Smooth muscle cell (in vitro differentiated cells): Measurements from ENCODE around the gene ZP4. TPM values are rescaled to one million over a fixed set of nuclear protein-coding genes. Genes with fewer than 3 reads are reported as not detected.

Experiments
- DNase-seq: peaks from one replicate; lab custom pipeline; 2025; ENCODE audit not compliant: unreplicated experiment; lab: John Stamatoyannopoulos, UW
- H2AFZ ChIP-seq: fragments of 200-600 bp; sonication (generic); 2 replicates; pipeline ENCODE4 v1.6.0; 2016; ENCODE audit warnings: antibody characterized with exemption, low read depth, mild to moderate bottlenecking
- H3F3A ChIP-seq: fragments of 200-600 bp; sonication (generic); 2 replicates; pipeline ENCODE4 v1.6.0; 2017; ENCODE audit warnings: antibody characterized with exemption, low read depth
- H3K27ac ChIP-seq: fragments of 200-600 bp; sonication (generic); 2 replicates; pipeline ENCODE4 v1.5.1; 2016; ENCODE audit warnings: low read depth, mild to moderate bottlenecking
- H3K27me3 ChIP-seq: fragments of 200-600 bp; sonication (generic); 2 replicates; pipeline ENCODE4 v1.6.1; 2016; ENCODE audit warnings: low read depth, mild to moderate bottlenecking
- H3K36me3 ChIP-seq: fragments of 200-600 bp; sonication (generic); 2 replicates; pipeline ENCODE4 v1.5.1; 2016; ENCODE audit warnings: low read depth
- H3K4me1 ChIP-seq: fragments of 200-600 bp; sonication (generic); 2 replicates; pipeline ENCODE4 v1.5.1; 2016; ENCODE audit warnings: low read depth
- H3K4me2 ChIP-seq: fragments of 200-600 bp; sonication (generic); 2 replicates; pipeline ENCODE4 v1.6.0; 2016; ENCODE audit warnings: mild to moderate bottlenecking
- H3K4me3 ChIP-seq: fragments of 200-600 bp; sonication (generic); 2 replicates; pipeline ENCODE4 v1.5.1; 2016; ENCODE audit warnings: mild to moderate bottlenecking
- H3K79me2 ChIP-seq: fragments of 200-600 bp; sonication (generic); 2 replicates; pipeline ENCODE4 v1.6.0; 2016; ENCODE audit warnings: low read depth, mild to moderate bottlenecking
- H3K9ac ChIP-seq: fragments of 200-600 bp; sonication (generic); 2 replicates; pipeline ENCODE4 v1.6.0; 2016; ENCODE audit warnings: low read depth
- H3K9me3 ChIP-seq: fragments of 200-600 bp; sonication (generic); replicated peaks from 2 replicates; pipeline ENCODE4 v1.5.1; 2016; ENCODE audit warnings: low read depth
- H4K20me1 ChIP-seq: fragments of 200-600 bp; sonication (generic); 2 replicates; pipeline ENCODE4 v1.6.0; 2016; ENCODE audit warnings: low read depth
- CTCF ChIP-seq: fragments of 200-600 bp; sonication (generic); IDR thresholded peaks from 2 replicates; pipeline ENCODE4 v1.5.1; 2017; ENCODE audit warnings: borderline replicate concordance, mild to moderate bottlenecking, antibody characterized with exemption; ENCODE audit not compliant: insufficient read depth, poor library complexity, severe bottlenecking
- WGBS: methylation state at CpG from one replicate; pipeline ENCODE4 v1.1.7; 2016; ENCODE audit warnings: low lambda C conversion rate; 5-methylcytosine and 5-hydroxymethylcytosine counted together
- polyA plus RNA-seq: library from polyadenylated mRNA; unstranded; fragments of >200 nt; fragmentation: Nextera tagmentation; extraction: Ambion mirVana; gene quantifications from 2 replicates; pipeline ENCODE4 v1.2.1, GENCODE V29; 2016
- total RNA-seq: library from RNA; depleted of rRNA; stranded (reverse); fragments of >200 nt; gene quantifications from 2 replicates; pipeline ENCODE4 v1.2.3, GENCODE V29; 2014

Gene ZP4
- total and polyA plus RNA-seq, 2 experiments from 2014 or later = 0.31 TPM; not detected in 1

GRCh38 chr1:237877631-237878030 lies 13.1 kb downstream of the ZP4 start:
- no peak overlapping the region for H2AFZ ChIP-seq
- H3K4me3 ChIP-seq = no peak overlapping the region
- H4K20me1 ChIP-seq = no peaks in the 10 kb centered on the region
- WGBS = 78% methylated on average over 4 of the region's 4 CpGs
- H3K4me1 ChIP-seq = peaks cover 7% of the 10 kb centered on the region
- H3K27ac ChIP-seq = no peak overlapping the region
- no peaks in the 10 kb centered on the region for H3F3A ChIP-seq
- H3K36me3 ChIP-seq = no peaks in the 10 kb centered on the region
- no peaks in the 10 kb centered on the region for H3K9me3 ChIP-seq
- H3K4me2 ChIP-seq = no peak overlapping the region
- no peak overlapping the region for H3K9ac ChIP-seq
- H3K79me2 ChIP-seq = no peaks in the 10 kb centered on the region
- H3K27me3 ChIP-seq = no peaks in the 10 kb centered on the region
- no peak for TF ChIP-seq CTCF
- DNase-seq = no peak

DNA sequence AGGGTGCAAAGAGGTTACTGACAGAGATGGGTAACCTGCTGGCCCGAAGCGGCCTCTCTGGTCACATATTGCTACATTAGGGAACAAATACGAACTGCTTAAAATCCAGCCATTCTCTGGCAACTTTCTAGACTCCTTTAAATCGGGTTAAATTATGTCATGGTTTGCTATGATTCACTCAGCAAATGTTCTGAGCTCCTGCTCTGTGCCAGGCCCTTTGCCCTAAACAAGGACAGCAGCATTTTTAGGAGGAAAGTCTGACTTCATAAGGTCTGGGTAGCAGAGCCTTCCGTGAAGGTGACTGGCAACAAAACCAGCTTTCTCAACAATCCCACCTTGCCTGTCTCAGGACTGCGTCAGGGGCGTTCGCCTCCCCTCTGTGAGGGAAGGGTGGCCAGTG lies 15.4 kb downstream of the ZP4 start:
- 75% methylated on average over 8 of the region's 8 CpGs for WGBS
- DNase-seq = no peak
- Histone ChIP-seq H3K27ac (no peak overlapping the region), H4K20me1 (no peaks in the 10 kb centered on the region), H3K36me3 (no peaks in the 10 kb centered on the region), H2AFZ (no peak overlapping the region), H3K4me3 (no peak overlapping the region), H3K9me3 (no peaks in the 10 kb centered on the region), H3K79me2 (no peaks in the 10 kb centered on the region), H3K9ac (no peak overlapping the region), H3K4me2 (no peak overlapping the region), H3F3A (no peaks in the 10 kb centered on the region), H3K4me1 (peaks cover 7% of the 10 kb centered on the region), H3K27me3 (no peaks in the 10 kb centered on the region)
- no peak for TF ChIP-seq CTCF

- TF ChIP-seq CTCF = no peak
- Histone ChIP-seq H3K36me3 (no peaks in the 10 kb centered on the region), H3K4me1 (peaks cover 7% of the 10 kb centered on the region), H3K9ac (no peak overlapping the region), H3K4me2 (peak overlapping the region; percentile 20), H3K27me3 (no peaks in the 10 kb centered on the region), H3K27ac (peak overlapping the region; percentile 62), H3F3A (no peaks in the 10 kb centered on the region), H3K79me2 (no peaks in the 10 kb centered on the region), H2AFZ (no peak overlapping the region), H4K20me1 (no peaks in the 10 kb centered on the region), H3K4me3 (no peak overlapping the region), H3K9me3 (no peaks in the 10 kb centered on the region)
- WGBS = 15% methylated on average over 4 of the region's 4 CpGs
- no peak for DNase-seq
Measured at GRCh38 chr1:237873487-237874211, 17.1 kb downstream of the ZP4 start.
